DND-41 (cell line): ENCODE data around the gene SUPV3L1.
"Not testable (repeated sequence)": the region's sequence is repeated elsewhere in the genome, so short reads cannot be mapped to it uniquely, and the experiment has no call there.

ENCODE experiments used
- ATAC-seq: fragments of 200-7000 bp; cut with Tn5 transposase; 3 replicates; pipeline ENCODE4 v1.9.1; 2021; ENCODE audit warnings: low read depth; ENCODE audit not compliant: insufficient read depth
- DNase-seq: peaks from one replicate; pipeline ENCODE4 v3.0.0-alpha.2; 2020
- H2AFZ ChIP-seq: 2 replicates; pipeline ENCODE4 v1.6.0; 2012; ENCODE audit warnings: low read depth, low read length
- H3K27ac ChIP-seq: 2 replicates; pipeline ENCODE4 v1.5.1; 2012; ENCODE audit warnings: low read length, inconsistent platforms
- H3K27me3 ChIP-seq: fragments of 200-600 bp; sonication (generic); 2 replicates; pipeline ENCODE4 v1.6.0; 2012; ENCODE audit warnings: low read length, mild to moderate bottlenecking, inconsistent platforms; ENCODE audit not compliant: insufficient read depth, poor library complexity
- H3K36me3 ChIP-seq: 2 replicates; pipeline ENCODE4 v1.5.1; 2012; ENCODE audit warnings: low read length, inconsistent platforms; ENCODE audit not compliant: insufficient read depth
- H3K4me1 ChIP-seq: 2 replicates; pipeline ENCODE4 v1.5.1; 2012; ENCODE audit warnings: mild to moderate bottlenecking, low read length; ENCODE audit not compliant: insufficient read depth
- H3K4me2 ChIP-seq: 2 replicates; pipeline ENCODE4 v1.6.0; 2012; ENCODE audit warnings: mild to moderate bottlenecking, moderate library complexity, low read length, inconsistent platforms; ENCODE audit not compliant: insufficient read depth
- H3K4me3 ChIP-seq, 2 experiments: fragments of 200-600 bp in 1 of 2; shearing (Covaris generic) in 1 of 2; 2 replicates each; pipeline ENCODE4 v1.5.1; 2012 to 2016; ENCODE audit warnings: inconsistent platforms in 2 of 2, low read length in 2 of 2, mild to moderate bottlenecking in 2 of 2, low read depth in 1 of 2, moderate library complexity in 1 of 2
- H3K79me2 ChIP-seq: 2 replicates; pipeline ENCODE4 v1.6.0; 2012; ENCODE audit warnings: low read length, inconsistent platforms; ENCODE audit not compliant: insufficient read depth
- H3K9ac ChIP-seq: 2 replicates; pipeline ENCODE4 v1.6.0; 2012; ENCODE audit warnings: low read depth, mild to moderate bottlenecking, inconsistent platforms, low read length, moderate library complexity
- H3K9me3 ChIP-seq: 2 replicates; pipeline ENCODE4 v1.5.1; 2012; ENCODE audit warnings: low read length, moderate library complexity, mild to moderate bottlenecking, inconsistent platforms; ENCODE audit not compliant: insufficient read depth, severe bottlenecking
- H4K20me1 ChIP-seq: 2 replicates; pipeline ENCODE4 v1.6.0; 2012; ENCODE audit warnings: low read length; ENCODE audit not compliant: insufficient read depth
- CTCF ChIP-seq: IDR thresholded peaks from 2 replicates; pipeline ENCODE4 v1.5.1; 2012; ENCODE audit warnings: borderline replicate concordance, low read length, moderate library complexity, mild to moderate bottlenecking; ENCODE audit not compliant: poor library complexity, severe bottlenecking; ENCODE audit errors: extremely low read depth
- EZH2 ChIP-seq: IDR thresholded peaks from 3 replicates; pipeline ENCODE4 v1.6.1; 2012; ENCODE audit warnings: borderline replicate concordance, low read depth, mild to moderate bottlenecking, moderate library complexity, low read length, inconsistent platforms; ENCODE audit not compliant: severe bottlenecking

The SUPV3L1 gene

GRCh38 chr10:69160809-69161241, 19.2 kb upstream of the SUPV3L1 start:
- H3K36me3 ChIP-seq, result peaks cover 69% of the 10 kb centered on the region
- peaks cover 2% of the 10 kb centered on the region; the same call in 1 of the 2 replicates for H3K79me2 ChIP-seq
- no peak for TF ChIP-seq EZH2
- no peak for TF ChIP-seq CTCF
- no peak overlapping the region for H2AFZ ChIP-seq
- H3K4me1 ChIP-seq, result no peaks in the 10 kb centered on the region
- H3K9ac ChIP-seq, result no peak overlapping the region
- H4K20me1 ChIP-seq, result no peaks in the 10 kb centered on the region
- H3K27ac ChIP-seq, result no peak overlapping the region
- H3K4me3 ChIP-seq, result no peak overlapping the region
- ATAC-seq (no peak), DNase-seq (no peak)
- no peak overlapping the region for H3K4me2 ChIP-seq
- H3K27me3 ChIP-seq, result no peaks in the 10 kb centered on the region
- H3K9me3 ChIP-seq, result no peaks in the 10 kb centered on the region

- Histone ChIP-seq H3K27ac (no peak overlapping the region), H3K9me3 (no peaks in the 10 kb centered on the region), H3K36me3 (peaks cover 60% of the 10 kb centered on the region), H4K20me1 (no peaks in the 10 kb centered on the region), H3K4me2 (no peak overlapping the region), H3K4me3 (no peak overlapping the region), H3K9ac (no peak overlapping the region), H3K4me1 (no peaks in the 10 kb centered on the region), H3K27me3 (no peaks in the 10 kb centered on the region), H3K79me2 (no peaks in the 10 kb centered on the region), H2AFZ (no peak overlapping the region)
- DNase-seq (no peak), ATAC-seq (no peak)
- no peak for TF ChIP-seq CTCF
Measured at GRCh38 chr10:69168493-69168892, 11.5 kb upstream of the SUPV3L1 start.

- no peak for ATAC-seq
Measured at GRCh38 chr10:69172241-69172982, 7.6 kb upstream of the SUPV3L1 start.

GRCh38 chr10:69175326-69175725, 4.7 kb upstream of the SUPV3L1 start:
- not testable (repeated sequence) for ATAC-seq, H3K4me2 ChIP-seq, H3K27me3 ChIP-seq, H2AFZ ChIP-seq, H3K4me3 ChIP-seq, H3K27ac ChIP-seq, H3K9me3 ChIP-seq, H4K20me1 ChIP-seq, H3K9ac ChIP-seq, DNase-seq
- H3K79me2 ChIP-seq, result peaks cover 10% of the 10 kb centered on the region
- peaks cover 13% of the 10 kb centered on the region for H3K4me1 ChIP-seq
- H3K36me3 ChIP-seq, result peaks cover 26% of the 10 kb centered on the region

More at GRCh38 chr10:69172241-69172982, 7.6 kb upstream of the SUPV3L1 start:
- Histone ChIP-seq H3K9ac (no peak overlapping the region), H3K9me3 (no peaks in the 10 kb centered on the region), H2AFZ (no peak overlapping the region), H4K20me1 (no peaks in the 10 kb centered on the region), H3K79me2 (no peaks in the 10 kb centered on the region), H3K4me2 (no peak overlapping the region), H3K36me3 (peaks cover 35% of the 10 kb centered on the region; the same call in 1 of the 2 replicates), H3K4me3 (no peak overlapping the region), H3K27ac (no peak overlapping the region), H3K27me3 (no peaks in the 10 kb centered on the region), H3K4me1 (no peaks in the 10 kb centered on the region)
- DNase-seq, result no peak
- TF ChIP-seq CTCF (no peak), EZH2 (no peak)
